Anterior cingulate cortex (tissue), 58 donors: ENCODE results near the gene PDXK.

Experiments used
- DNase-seq, 58 donors: peaks; one replicate each; lab custom pipeline; 2025; lab: John Stamatoyannopoulos, UW

PDXK gene

GRCh38 chr21:43721206-43721605 lies 2.3 kb downstream of the PDXK start:
- DNase-seq: no peak

GRCh38 chr21:43721939-43722338 lies 3.0 kb downstream of the PDXK start:
- DNase-seq: no peak

GRCh38 chr21:43723648-43724047 lies 4.7 kb downstream of the PDXK start:
- DNase-seq: no peak

GRCh38 chr21:43726686-43727518 lies 8.0 kb downstream of the PDXK start:
- peak in 18 of 58 donors; percentile 15 to 82 (median 58) for DNase-seq

- DNase-seq: peak in 37 of 58 donors; percentile 26 to 82 (median 56)
These were observed 8.7 kb downstream of the PDXK start for GRCh38 chr21:43727519-43728153.

- no peak for DNase-seq
These were observed 9.2 kb downstream of the PDXK start for GRCh38 chr21:43728154-43728466.

- DNase-seq: peak; percentile 48 to 98 (median 89)
These were observed 9.8 kb downstream of the PDXK start for GRCh38 chr21:43728467-43729390.

- no peak for DNase-seq
These were observed 12.5 kb downstream of the PDXK start for GRCh38 chr21:43731476-43731875.

- DNase-seq: peak in 45 of 58 donors; percentile 26 to 79 (median 55)
These were observed 13.2 kb downstream of the PDXK start for GRCh38 chr21:43731891-43732711.

GRCh38 chr21:43733060-43733459 lies 14.1 kb downstream of the PDXK start:
- DNase-seq: no peak

GRCh38 chr21:43733529-43734071 lies 14.7 kb downstream of the PDXK start:
- DNase-seq: peak in 21 of 58 donors; percentile 21 to 73 (median 50)

- DNase-seq: peak in 1 of 58 donors; percentile 48
These were observed 15.4 kb downstream of the PDXK start for GRCh38 chr21:43734131-43734927.

GRCh38 chr21:43734928-43735229 lies 15.9 kb downstream of the PDXK start:
- DNase-seq: peak in 38 of 58 donors; percentile 14 to 86 (median 53)

GRCh38 chr21:43735236-43736091 lies 16.5 kb downstream of the PDXK start:
- peak in 1 of 58 donors; percentile 59 for DNase-seq

- DNase-seq: no peak
These were observed 17.4 kb downstream of the PDXK start for GRCh38 chr21:43736224-43736883.

GRCh38 chr21:43737158-43737950 lies 18.4 kb downstream of the PDXK start:
- DNase-seq: peak in 2 of 58 donors; percentile 7 to 13
